Spleen (tissue), 11 donors: ENCODE data around the gene TNFRSF14. TPM values are rescaled to one million over a fixed set of nuclear protein-coding genes. Genes with fewer than 3 reads are reported as not detected.

Experiments
- DNase-seq: peaks from one replicate; pipeline ENCODE4 v3.0.0-alpha.2; 2020
- H3K27ac ChIP-seq, 8 donors: fragments of 200-600 bp; sonication (generic) in 7 of 8; 1 replicate in 4 of 8; 2 replicates in 4 of 8; pipeline versions ENCODE4 v1.5.0 to v1.8.0; 2016 to 2021; ENCODE audit warnings: inconsistent platforms in 4 of 8, mild to moderate bottlenecking in 4 of 8, moderate library complexity in 1 of 8
- H3K27me3 ChIP-seq, 7 donors: fragments of 200-600 bp; sonication (generic) in 6 of 7; replicated peaks in 1 of 7; 1 replicate in 4 of 7; 2 replicates in 3 of 7; pipeline versions ENCODE4 v1.5.0 to v1.8.0; 2016 to 2021; ENCODE audit warnings: inconsistent platforms in 3 of 7, mild to moderate bottlenecking in 1 of 7
- H3K36me3 ChIP-seq, 6 donors: fragments of 200-600 bp; sonication (generic) in 5 of 6; 1 replicate in 4 of 6; 2 replicates in 2 of 6; pipeline versions ENCODE4 v1.5.0 to v1.8.0; 2016 to 2021; ENCODE audit warnings: inconsistent platforms in 2 of 6
- H3K4me1 ChIP-seq, 6 donors: fragments of 200-600 bp; sonication (generic) in 5 of 6; 1 replicate in 3 of 6; 2 replicates in 3 of 6; pipeline versions ENCODE4 v1.5.0 to v1.8.0; 2016 to 2021; ENCODE audit warnings: inconsistent platforms in 3 of 6
- H3K4me3 ChIP-seq, 8 donors: fragments of 200-600 bp; sonication (generic) in 7 of 8; 1 replicate in 4 of 8; 2 replicates in 4 of 8; pipeline versions ENCODE4 v1.5.0 to v1.8.0; 2016 to 2021; ENCODE audit warnings: inconsistent platforms in 4 of 8, mild to moderate bottlenecking in 4 of 8, moderate library complexity in 2 of 8
- H3K9me3 ChIP-seq, 8 donors: fragments of 200-600 bp; sonication (generic) in 7 of 8; 1 replicate in 4 of 8; 2 replicates in 4 of 8; pipeline versions ENCODE4 v1.5.0 to v1.8.0; 2016 to 2021; ENCODE audit warnings: inconsistent platforms in 4 of 8
- POLR2A ChIP-seq, 3 donors: fragments of 450-650 bp; IDR thresholded peaks; one replicate each; pipeline ENCODE4 v1.5.1; 2017; ENCODE audit warnings: antibody characterized with exemption in 3 of 3, mild to moderate bottlenecking in 1 of 3
- POLR2AphosphoS5 ChIP-seq, 3 donors: sonication (generic); formaldehyde crosslinking; IDR thresholded peaks; one replicate each; pipeline ENCODE4 v1.5.1; 2017; ENCODE audit warnings: antibody characterized with exemption in 3 of 3
- WGBS, 5 donors: extraction: QIAGEN DNeasy Blood & Tissue Kit in 3 of 5; methylation state at CpG; one replicate each; pipeline versions ENCODE4 v1.1.5 to v1.1.7; 2013 to 2018; 5-methylcytosine and 5-hydroxymethylcytosine counted together
- intact Hi-C: fragments of 100-400 bp; cut with DNase I; formaldehyde crosslinking; loops from one replicate; pipeline ENCODE4 v1.15.0; 2023; ENCODE audit warnings: low total_unique reads
- polyA plus RNA-seq, 3 donors: library from polyadenylated mRNA; stranded (reverse); fragments of 200-250 nt; gene quantifications; one replicate each; pipeline ENCODE4 v1.2.1, GENCODE V29; 2013
- total RNA-seq, 7 donors: library from RNA; depleted of rRNA in 3 of 7; stranded (reverse); fragments of >200 nt in 3 of 7; fragmentation: NEBNext Ultra II Directional in 4 of 7; extraction: Animal tissue kit (Norgen Biotek cat#: 25700) in 4 of 7; gene quantifications; one replicate each; pipeline versions ENCODE4 v1.1.0 to v1.2.1, GENCODE V29; 2016 to 2021
- TF ChIP-seq, protein P1 (sequence below), 11 experiments: fragments of 200-600 bp in 7 of 11; fragments of 450-650 bp in 4 of 11; sonication (generic) in 4 of 11; IDR thresholded peaks in 8 of 11; conservative IDR thresholded peaks in 3 of 11; 1 replicate in 7 of 11; 2 replicates in 4 of 11; pipeline versions ENCODE4 v1.4.0 to v1.8.0; 2016 to 2021; ENCODE audit warnings: antibody characterized with exemption in 11 of 11, inconsistent platforms in 4 of 11, mild to moderate bottlenecking in 1 of 11
- donor health status: healthy with polysubstance abuse.
- donor health status: DM: no; HTN: no; CAD: no; lungs with moderate emphysema.
- donor health status: DM: no; HTN: no; CAD: no.
- donor health status: Bipolar disorder and iron deficiency.
- donor health status: healthy.
- donor health status: DM: no; HTN: no; CAD: no.
- donor health status: DM: yes; HTN: yes; CAD: no.

The TNFRSF14 gene
- total and polyA plus RNA-seq, 10 donors, result 146 to 366 (median 191) TPM

GRCh38 chr1:2516124-2516523, 40.0 kb upstream of the TNFRSF14 start:
- Histone ChIP-seq H3K27ac (no peak overlapping the region), H3K9me3 (no peaks in the 10 kb centered on the region), H3K4me1 (peaks cover 0 to 15% (median 8%) of the 10 kb centered on the region in 6 donors), H3K27me3 (no peaks in the 10 kb centered on the region), H3K36me3 (peaks cover 0 to 100% (median 98%) of the 10 kb centered on the region in 6 donors), H3K4me3 (no peak overlapping the region)
- DNase-seq, result no peak
- WGBS, 5 donors, result 94 to 97% (median 95%) methylated on average over 16 to 17 of the region's 17 CpGs
- intact Hi-C loops, result no loop called here
- peak in 1 of 3 donors; percentile 28 for TF ChIP-seq POLR2AphosphoS5 (IDR thresholded peaks at IDR 0.05)
- TF ChIP-seq, protein P1, sequence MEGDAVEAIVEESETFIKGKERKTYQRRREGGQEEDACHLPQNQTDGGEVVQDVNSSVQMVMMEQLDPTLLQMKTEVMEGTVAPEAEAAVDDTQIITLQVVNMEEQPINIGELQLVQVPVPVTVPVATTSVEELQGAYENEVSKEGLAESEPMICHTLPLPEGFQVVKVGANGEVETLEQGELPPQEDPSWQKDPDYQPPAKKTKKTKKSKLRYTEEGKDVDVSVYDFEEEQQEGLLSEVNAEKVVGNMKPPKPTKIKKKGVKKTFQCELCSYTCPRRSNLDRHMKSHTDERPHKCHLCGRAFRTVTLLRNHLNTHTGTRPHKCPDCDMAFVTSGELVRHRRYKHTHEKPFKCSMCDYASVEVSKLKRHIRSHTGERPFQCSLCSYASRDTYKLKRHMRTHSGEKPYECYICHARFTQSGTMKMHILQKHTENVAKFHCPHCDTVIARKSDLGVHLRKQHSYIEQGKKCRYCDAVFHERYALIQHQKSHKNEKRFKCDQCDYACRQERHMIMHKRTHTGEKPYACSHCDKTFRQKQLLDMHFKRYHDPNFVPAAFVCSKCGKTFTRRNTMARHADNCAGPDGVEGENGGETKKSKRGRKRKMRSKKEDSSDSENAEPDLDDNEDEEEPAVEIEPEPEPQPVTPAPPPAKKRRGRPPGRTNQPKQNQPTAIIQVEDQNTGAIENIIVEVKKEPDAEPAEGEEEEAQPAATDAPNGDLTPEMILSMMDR (IDR thresholded peaks at IDR 0.05 in 8 of 11, conservative IDR thresholded peaks at IDR 0.05 in 3 of 11), result no peak

- Histone ChIP-seq H3K27me3 (no peaks in the 10 kb centered on the region), H3K4me1 (peaks cover 0 to 20% (median 10%) of the 10 kb centered on the region in 6 donors), H3K36me3 (peaks cover 0 to 100% (median 97%) of the 10 kb centered on the region in 6 donors), H3K9me3 (no peaks in the 10 kb centered on the region), H3K4me3 (no peak overlapping the region), H3K27ac (no peak overlapping the region)
- no peak for DNase-seq
- intact Hi-C loops, result no loop called here
- no peak for TF ChIP-seq POLR2A (IDR thresholded peaks at IDR 0.05)
- no peak for TF ChIP-seq POLR2AphosphoS5 (IDR thresholded peaks at IDR 0.05)
- TF ChIP-seq, protein P1 (IDR thresholded peaks at IDR 0.05 in 8 of 11, conservative IDR thresholded peaks at IDR 0.05 in 3 of 11), result no peak
- 95 to 97% (median 97%) methylated on average over 13 to 14 of the region's 14 CpGs for WGBS, 5 donors
Observed at GRCh38 chr1:2516946-2517345, 39.2 kb upstream of the TNFRSF14 start.

GRCh38 chr1:2517966-2518365, 38.2 kb upstream of the TNFRSF14 start:
- Histone ChIP-seq H3K27me3 (no peaks in the 10 kb centered on the region), H3K36me3 (peaks cover 0 to 96% (median 87%) of the 10 kb centered on the region in 6 donors), H3K4me3 (no peak overlapping the region), H3K9me3 (no peaks in the 10 kb centered on the region), H3K4me1 (peaks cover under 1 to 25% (median 14%) of the 10 kb centered on the region in 6 donors), H3K27ac (no peak overlapping the region)
- no peak for TF ChIP-seq POLR2AphosphoS5 (IDR thresholded peaks at IDR 0.05)
- no peak for TF ChIP-seq POLR2A (IDR thresholded peaks at IDR 0.05)
- TF ChIP-seq, protein P1 (IDR thresholded peaks at IDR 0.05 in 8 of 11, conservative IDR thresholded peaks at IDR 0.05 in 3 of 11), result no peak
- no peak for DNase-seq
- intact Hi-C loops, result no loop called here
- 89 to 98% (median 96%) methylated on average over 12 to 17 of the region's 17 CpGs for WGBS, 5 donors

DNA sequence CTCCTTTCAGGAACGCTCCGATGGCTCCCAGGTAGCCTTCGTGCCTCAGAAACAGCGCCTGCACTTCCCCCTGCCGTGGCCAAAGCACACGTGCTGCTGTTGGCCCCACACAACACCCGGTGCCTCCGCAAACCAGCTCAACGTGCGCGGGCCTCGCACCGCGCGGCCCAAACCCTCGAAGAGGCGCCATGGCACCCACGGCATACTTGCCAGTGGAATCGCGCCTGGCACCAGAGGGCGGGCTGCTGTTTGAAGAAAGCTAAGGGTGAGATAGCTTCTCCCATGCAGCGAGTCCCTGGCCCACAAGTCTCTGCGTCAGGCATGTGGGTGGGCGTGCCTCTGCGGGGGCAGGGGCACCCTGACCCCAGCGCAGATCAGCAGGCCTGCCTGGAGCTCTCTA, 37.6 kb upstream of the TNFRSF14 start:
- DNase-seq, result no peak
- 93 to 96% (median 96%) methylated on average over 20 to 26 of the region's 26 CpGs for WGBS, 5 donors
- TF ChIP-seq POLR2A (IDR thresholded peaks at IDR 0.05) (no peak), POLR2AphosphoS5 (IDR thresholded peaks at IDR 0.05) (peak in 1 of 3 donors; percentile 5)
- TF ChIP-seq, protein P1 (IDR thresholded peaks at IDR 0.05 in 8 of 11, conservative IDR thresholded peaks at IDR 0.05 in 3 of 11), result no peak
- peaks cover 0 to 91% (median 81%) of the 10 kb centered on the region in 6 donors for H3K36me3 ChIP-seq
- no peak overlapping the region for H3K4me3 ChIP-seq
- H3K9me3 ChIP-seq, result no peaks in the 10 kb centered on the region
- peaks cover 5 to 31% (median 19%) of the 10 kb centered on the region in 6 donors for H3K4me1 ChIP-seq
- H3K27me3 ChIP-seq, result no peaks in the 10 kb centered on the region
- H3K27ac ChIP-seq, result no peak overlapping the region
- intact Hi-C loops, result no loop called here
